NCI-H1694 treated with DMSO at 0.1 percent for 48 hours (cell line): ENCODE results near the gene CCDC181.

Experiments used
- DNase-seq: peaks from one replicate; lab custom pipeline; 2025; lab: John Stamatoyannopoulos, UW

CCDC181 gene

GRCh38 chr1:169395955-169396354, 31.3 kb downstream of the CCDC181 start:
- no peak for DNase-seq

DNA sequence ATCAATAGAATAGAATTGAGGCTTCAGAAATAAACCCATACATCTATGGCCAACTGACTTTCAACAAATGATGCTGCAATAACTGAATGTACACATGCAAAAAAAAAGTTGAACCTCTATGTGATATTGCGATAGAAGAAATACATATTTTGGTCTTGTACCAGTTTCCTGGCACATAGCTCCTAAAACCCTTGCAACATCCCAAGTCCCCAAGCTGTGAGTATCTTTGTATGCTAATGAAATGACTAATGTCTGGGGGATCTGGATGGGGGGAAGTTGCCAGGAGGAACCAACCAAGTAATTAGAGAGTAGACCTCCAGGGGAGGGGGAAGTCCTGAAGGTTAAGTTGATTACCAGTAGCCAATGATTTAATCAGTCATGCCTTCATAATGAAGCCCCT, 34.9 kb downstream of the CCDC181 start:
- DNase-seq = no peak

- DNase-seq = no peak
Measured at GRCh38 chr1:169390303-169390702, 37.0 kb downstream of the CCDC181 start.

GRCh38 chr1:169387399-169387798, 39.9 kb downstream of the CCDC181 start:
- DNase-seq = no peak

- no peak for DNase-seq
Measured at GRCh38 chr1:169383449-169383848, 43.8 kb downstream of the CCDC181 start.

- no peak for DNase-seq
Measured at GRCh38 chr1:169381162-169381561, 46.1 kb downstream of the CCDC181 start.

GRCh38 chr1:169371404-169371803, 55.9 kb downstream of the CCDC181 start:
- DNase-seq = no peak

DNA sequence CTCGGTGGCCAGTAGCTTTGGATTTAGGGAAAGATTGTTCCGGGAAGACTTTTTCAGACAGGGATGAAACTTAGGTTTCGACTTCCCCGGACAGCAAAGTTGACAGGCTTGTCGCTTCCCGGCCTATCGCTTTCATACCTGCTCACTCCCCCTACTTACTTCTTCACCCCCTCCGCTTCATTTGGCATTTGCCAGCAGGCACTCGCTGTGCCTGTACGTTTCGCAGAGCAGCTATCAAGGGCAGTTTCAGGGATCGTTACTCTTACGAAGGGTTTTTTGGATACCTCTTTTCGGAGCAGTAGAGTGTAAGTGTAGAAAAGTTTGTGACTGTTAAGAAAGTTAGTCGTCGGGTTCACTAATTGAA, 58.9 kb downstream of the CCDC181 start:
- DNase-seq = no peak

DNA sequence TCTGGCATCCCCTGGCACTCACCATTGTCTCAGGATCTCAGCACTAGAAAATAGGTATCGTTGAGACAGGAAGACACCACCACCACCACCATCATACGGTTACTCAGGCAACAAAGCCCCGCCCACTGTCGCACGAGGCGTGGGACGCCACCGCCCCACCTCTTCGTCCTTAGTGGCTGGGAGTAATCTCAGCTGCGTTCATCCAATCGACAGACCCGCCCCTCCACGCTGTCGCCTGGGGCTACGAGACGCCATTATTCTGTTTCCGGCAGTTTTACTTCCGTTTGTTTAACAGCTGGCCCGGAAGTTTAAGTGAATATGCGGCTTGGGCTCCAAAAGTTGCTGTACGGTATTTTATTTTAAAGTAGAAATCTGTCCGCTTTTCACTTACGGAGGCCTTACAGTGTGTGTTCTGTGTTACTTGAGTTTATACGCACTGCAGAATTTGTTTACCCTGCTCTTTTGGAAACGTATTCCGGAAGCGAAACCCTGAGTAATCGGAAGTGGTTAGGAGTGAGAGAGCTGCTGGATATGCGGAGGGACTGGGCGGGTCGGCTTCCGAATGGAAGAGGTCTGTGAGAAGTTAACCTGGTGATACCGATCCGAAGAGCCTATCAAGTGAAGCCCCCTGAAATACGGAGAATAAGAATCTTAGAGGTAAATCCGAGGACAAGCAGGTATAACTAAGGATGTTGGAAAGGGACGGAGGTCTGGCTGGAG, 59.4 kb downstream of the CCDC181 start, which contains the start of the genes BLZF1 and NME7:
Gene BLZF1, plus strand, starts transcription at position 510 of the 720 bp plus-strand sequence. CDS start 1,328 bp downstream, outside the sequence.
Gene NME7, minus strand, starts transcription at position 112 of the 720 bp plus-strand sequence. Its CDS starts 87 bp downstream, at position 25.
- DNase-seq = peak; percentile 94

- DNase-seq = no peak
Measured at GRCh38 chr1:169367096-169367685, 60.1 kb downstream of the CCDC181 start.

DNA sequence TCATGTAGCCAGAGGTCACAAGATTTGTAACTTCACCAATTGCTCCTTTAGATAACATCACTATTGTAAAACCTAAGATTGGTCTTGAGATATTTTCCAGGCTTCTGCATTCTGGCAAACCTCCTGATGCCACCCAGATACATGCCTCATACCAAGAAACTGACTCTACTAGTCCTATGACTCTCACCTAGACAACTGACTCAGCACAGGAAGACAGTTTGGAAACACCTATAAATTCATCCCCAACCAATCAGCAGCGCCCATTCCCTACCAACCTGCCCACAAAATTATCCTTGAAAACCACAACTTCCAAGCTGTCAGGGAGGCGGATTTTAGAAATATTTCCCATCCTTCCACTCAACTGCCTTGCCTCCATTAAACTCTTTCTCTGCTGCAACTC, 62.3 kb downstream of the CCDC181 start:
- DNase-seq = no peak

DNA sequence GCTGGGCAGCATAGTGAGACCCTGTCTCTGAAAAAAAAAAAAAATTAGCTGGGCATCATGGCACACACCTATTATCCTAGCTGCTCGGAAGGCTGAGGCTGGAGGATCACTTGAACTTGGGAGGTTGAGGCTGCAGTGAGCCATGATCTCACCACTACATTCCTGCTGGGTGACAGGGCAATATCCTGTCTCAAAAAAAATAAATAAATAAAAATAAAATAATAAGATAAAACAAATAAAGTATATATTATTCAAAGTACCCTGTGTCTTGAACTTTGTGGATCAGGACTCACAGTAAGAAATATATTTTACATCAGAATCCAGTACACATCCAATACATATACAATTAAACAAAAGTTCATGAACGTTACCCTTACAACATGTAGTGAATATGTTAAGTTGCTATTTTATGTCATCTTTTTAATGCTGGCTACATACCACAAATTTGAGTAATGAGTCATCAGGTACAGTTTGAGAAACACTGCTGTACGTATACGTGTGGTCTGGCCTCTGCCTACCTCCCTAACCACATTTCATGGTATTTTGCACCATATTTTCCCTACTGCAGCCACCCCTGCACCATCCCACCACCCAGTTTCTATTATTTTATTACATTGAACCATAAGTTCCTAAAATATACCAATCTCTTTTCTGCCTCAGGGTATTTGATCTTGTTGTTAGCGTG, 64.1 kb downstream of the CCDC181 start:
- DNase-seq = no peak

- DNase-seq = no peak
Measured at GRCh38 chr1:169361281-169361680, 66.0 kb downstream of the CCDC181 start.

DNA sequence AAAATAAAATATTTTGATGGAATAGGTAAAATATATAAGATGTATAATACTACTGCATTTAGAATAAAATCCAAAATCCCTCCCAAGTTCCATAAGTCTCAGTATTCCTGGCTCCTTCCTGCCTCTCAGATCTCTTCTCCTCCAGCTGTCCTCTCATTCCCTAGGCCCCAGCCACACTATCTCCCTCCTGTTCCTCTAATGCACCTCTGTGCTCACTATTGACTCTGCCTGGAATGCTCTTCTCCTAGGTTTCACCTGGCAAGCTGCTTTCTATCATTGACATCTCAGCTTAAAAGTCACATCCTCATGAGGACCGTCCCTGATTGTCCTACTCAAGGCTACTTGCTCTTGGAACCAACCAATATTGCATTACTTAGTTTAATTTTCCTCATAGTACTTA, 66.9 kb downstream of the CCDC181 start:
- DNase-seq = no peak

- peak; percentile 62 for DNase-seq
Measured at GRCh38 chr1:169348383-169349036, 78.8 kb downstream of the CCDC181 start.

DNA sequence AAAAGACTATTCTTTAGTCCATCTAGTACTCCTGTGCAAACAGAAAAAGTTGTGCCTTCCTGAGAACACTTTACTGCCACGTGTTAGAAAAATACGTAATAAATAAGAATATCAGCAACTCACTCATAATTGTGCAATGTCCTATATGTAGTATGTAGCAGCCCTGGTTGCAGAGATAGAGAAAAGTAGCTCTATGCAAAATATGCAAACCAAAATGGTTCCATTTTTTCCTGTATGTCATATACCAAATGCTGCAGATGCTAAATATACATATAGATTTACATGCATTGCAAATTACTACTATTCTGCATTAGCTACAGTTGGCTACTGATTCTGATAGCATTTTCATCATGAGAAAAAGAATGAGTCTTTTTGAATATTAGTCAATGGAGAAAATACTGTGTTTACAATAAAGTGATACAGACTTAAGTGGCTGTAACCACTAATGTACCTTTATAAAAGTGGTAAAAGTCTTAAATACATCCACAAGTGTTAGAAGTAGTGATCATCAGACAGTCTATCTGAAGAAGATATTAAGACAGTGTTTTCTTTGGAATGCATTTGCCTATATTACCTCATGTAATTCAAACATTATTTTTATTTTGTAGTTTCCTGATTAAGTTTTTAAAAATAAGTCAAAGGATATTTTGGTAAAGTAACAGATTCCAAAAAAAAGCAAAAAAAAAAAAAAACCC, 79.4 kb downstream of the CCDC181 start:
- no peak for DNase-seq

GRCh38 chr1:169346036-169346589, 81.2 kb downstream of the CCDC181 start:
- no peak for DNase-seq

DNA sequence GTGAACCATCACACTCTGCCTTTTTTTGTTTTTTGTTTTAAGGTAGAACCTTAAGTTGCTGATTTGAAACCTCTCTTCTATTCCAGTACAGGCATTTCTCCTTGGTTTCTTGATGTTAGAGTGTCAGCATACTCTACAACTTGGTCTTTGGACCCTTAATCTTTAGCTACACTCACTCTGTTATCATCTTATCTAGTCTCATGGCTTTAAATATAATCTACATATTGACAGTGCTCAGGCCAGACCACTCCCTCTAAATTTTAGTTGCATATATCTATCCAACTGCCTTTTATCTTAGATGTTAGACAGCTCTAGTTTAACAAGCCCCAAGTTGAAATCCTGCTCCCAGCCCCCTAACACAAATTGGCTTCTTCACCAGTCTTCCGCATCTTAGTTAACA, 81.8 kb downstream of the CCDC181 start:
- DNase-seq = no peak
